HCT116 (cell line): Measurements from ENCODE around the gene CFL1.

ENCODE experiments used
- EZH2 ChIP-seq: fragments of 200-600 bp; sonication (generic); IDR thresholded peaks from 2 replicates; pipeline ENCODE4 v1.6.1; 2017; ENCODE audit warnings: antibody characterized with exemption, mixed run types
- EZH2phosphoT487 ChIP-seq: fragments of 200-600 bp; IDR thresholded peaks from 2 replicates; pipeline ENCODE4 v1.6.1; 2018; ENCODE audit warnings: antibody characterized with exemption, borderline replicate concordance
- FOSL1 ChIP-seq: IDR thresholded peaks from 2 replicates; pipeline ENCODE4 v1.6.1; 2012; ENCODE audit warnings: low read depth
- POLR2A ChIP-seq: IDR thresholded peaks from 2 replicates; pipeline ENCODE4 v1.7.0; 2011; ENCODE audit warnings: borderline replicate concordance; ENCODE audit not compliant: insufficient read depth, insufficient read length; ENCODE audit errors: extremely low read depth
- TF ChIP-seq, protein P1 (sequence below), 3 experiments: fragments of 200-600 bp in 1 of 3; sonication (generic) in 1 of 3; IDR thresholded peaks in 2 of 3; conservative IDR thresholded peaks in 1 of 3; 2 replicates each; pipeline ENCODE4 v1.5.1; 2012 to 2017; ENCODE audit warnings: low read depth in 2 of 3, low read length in 2 of 3, antibody characterized with exemption in 1 of 3, borderline replicate concordance in 1 of 3, control low read depth in 1 of 3, mild to moderate bottlenecking in 1 of 3, mixed read lengths in 1 of 3, mixed run types in 1 of 3, moderate library complexity in 1 of 3; ENCODE audit not compliant: insufficient read depth in 1 of 3
- TF ChIP-seq, protein P2 (sequence below): IDR thresholded peaks from 2 replicates; pipeline ENCODE4 v1.6.1; 2012; ENCODE audit warnings: low read depth

DNA sequence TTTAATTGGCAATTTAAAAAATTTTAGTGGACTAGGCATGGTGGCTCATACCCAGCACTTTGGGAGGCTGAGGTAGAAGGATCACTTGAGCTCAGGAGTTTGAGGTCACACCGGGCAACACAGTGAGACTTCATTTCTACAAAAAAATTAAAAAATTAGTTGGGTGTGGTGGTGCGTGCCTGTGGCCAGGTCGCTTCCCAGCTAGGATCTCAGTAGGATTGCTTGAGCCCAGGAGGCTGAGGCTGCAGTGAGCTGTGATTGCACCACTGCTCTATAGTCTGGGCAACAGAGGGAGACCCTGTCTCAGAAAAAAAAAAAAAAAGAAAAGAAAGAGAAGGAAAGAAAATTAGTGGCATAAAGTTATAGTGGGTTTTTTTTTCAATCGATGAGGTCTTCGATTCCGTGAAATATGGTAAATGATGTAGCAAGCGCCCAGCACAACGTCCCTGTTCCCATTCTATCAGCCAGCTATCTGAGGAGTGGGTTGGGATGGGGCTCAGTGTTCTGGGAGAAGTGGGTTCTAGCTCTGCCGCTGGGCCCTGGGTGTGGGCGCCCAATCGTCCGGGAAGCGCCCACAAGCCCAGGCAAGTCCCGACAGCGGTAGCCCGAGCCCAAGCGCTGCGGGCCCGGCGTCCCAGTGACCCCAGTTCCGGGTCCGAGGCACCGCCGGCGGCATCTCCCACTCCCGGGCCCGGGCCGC, 40.8 kb upstream of the CFL1 start:
- TF ChIP-seq FOSL1: no peak
- TF ChIP-seq, protein P1, sequence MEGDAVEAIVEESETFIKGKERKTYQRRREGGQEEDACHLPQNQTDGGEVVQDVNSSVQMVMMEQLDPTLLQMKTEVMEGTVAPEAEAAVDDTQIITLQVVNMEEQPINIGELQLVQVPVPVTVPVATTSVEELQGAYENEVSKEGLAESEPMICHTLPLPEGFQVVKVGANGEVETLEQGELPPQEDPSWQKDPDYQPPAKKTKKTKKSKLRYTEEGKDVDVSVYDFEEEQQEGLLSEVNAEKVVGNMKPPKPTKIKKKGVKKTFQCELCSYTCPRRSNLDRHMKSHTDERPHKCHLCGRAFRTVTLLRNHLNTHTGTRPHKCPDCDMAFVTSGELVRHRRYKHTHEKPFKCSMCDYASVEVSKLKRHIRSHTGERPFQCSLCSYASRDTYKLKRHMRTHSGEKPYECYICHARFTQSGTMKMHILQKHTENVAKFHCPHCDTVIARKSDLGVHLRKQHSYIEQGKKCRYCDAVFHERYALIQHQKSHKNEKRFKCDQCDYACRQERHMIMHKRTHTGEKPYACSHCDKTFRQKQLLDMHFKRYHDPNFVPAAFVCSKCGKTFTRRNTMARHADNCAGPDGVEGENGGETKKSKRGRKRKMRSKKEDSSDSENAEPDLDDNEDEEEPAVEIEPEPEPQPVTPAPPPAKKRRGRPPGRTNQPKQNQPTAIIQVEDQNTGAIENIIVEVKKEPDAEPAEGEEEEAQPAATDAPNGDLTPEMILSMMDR (IDR thresholded peaks at IDR 0.05 in 2 of 3, conservative IDR thresholded peaks at IDR 0.05 in 1 of 3; ENCODE audit: borderline replicate concordance in 1 of 3, insufficient read depth in 1 of 3, low read depth in 2 of 3, low read length in 2 of 3): no peak
- TF ChIP-seq, protein P2, sequence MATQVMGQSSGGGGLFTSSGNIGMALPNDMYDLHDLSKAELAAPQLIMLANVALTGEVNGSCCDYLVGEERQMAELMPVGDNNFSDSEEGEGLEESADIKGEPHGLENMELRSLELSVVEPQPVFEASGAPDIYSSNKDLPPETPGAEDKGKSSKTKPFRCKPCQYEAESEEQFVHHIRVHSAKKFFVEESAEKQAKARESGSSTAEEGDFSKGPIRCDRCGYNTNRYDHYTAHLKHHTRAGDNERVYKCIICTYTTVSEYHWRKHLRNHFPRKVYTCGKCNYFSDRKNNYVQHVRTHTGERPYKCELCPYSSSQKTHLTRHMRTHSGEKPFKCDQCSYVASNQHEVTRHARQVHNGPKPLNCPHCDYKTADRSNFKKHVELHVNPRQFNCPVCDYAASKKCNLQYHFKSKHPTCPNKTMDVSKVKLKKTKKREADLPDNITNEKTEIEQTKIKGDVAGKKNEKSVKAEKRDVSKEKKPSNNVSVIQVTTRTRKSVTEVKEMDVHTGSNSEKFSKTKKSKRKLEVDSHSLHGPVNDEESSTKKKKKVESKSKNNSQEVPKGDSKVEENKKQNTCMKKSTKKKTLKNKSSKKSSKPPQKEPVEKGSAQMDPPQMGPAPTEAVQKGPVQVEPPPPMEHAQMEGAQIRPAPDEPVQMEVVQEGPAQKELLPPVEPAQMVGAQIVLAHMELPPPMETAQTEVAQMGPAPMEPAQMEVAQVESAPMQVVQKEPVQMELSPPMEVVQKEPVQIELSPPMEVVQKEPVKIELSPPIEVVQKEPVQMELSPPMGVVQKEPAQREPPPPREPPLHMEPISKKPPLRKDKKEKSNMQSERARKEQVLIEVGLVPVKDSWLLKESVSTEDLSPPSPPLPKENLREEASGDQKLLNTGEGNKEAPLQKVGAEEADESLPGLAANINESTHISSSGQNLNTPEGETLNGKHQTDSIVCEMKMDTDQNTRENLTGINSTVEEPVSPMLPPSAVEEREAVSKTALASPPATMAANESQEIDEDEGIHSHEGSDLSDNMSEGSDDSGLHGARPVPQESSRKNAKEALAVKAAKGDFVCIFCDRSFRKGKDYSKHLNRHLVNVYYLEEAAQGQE: no peak
- no peak for TF ChIP-seq POLR2A
- TF ChIP-seq EZH2phosphoT487: no peak
- no peak for TF ChIP-seq EZH2
